CD4-positive, alpha-beta T cell (primary cell): ENCODE data around the gene TBCD. TPM values are rescaled to one million over a fixed set of nuclear protein-coding genes. Genes with fewer than 3 reads are reported as not detected.
A peak's percentile ranks its signal among the peaks of the same experiment; 100 is the strongest.

Experiments used
- ATAC-seq: fragments of 200-7000 bp; cut with Tn5 transposase; one replicate; pipeline ENCODE4 v1.10.0; 2022; ENCODE audit warnings: mild to moderate bottlenecking; ENCODE audit not compliant: poor library complexity
- CTCF ChIA-PET: fragments of 350-600 bp; sonication (Branson Sonifier 250); formaldehyde crosslinking; loops from one replicate; lab custom pipeline; 2021; ENCODE audit warnings: antibody characterized with exemption, inconsistent platforms; lab: Charles Lee
- POLR2A ChIA-PET: fragments of 350-600 bp; sonication (Branson Sonifier 250); formaldehyde crosslinking; loops from one replicate; lab custom pipeline; 2021; ENCODE audit warnings: antibody characterized with exemption, inconsistent platforms; lab: Charles Lee
- DNase-seq, 14 experiments: peaks; one replicate each; pipeline ENCODE4 v3.0.0-alpha.2; 2013 to 2020; ENCODE audit warnings: mixed read lengths in 2 of 14
- H3K27ac ChIP-seq, 2 donors: one replicate each; pipeline versions ENCODE4 v1.5.1 to v1.7.0; 2013; ENCODE audit warnings: low read length in 2 of 2, low read depth in 1 of 2, mild to moderate bottlenecking in 1 of 2
- H3K27me3 ChIP-seq, 2 experiments: 1 replicate in 1 of 2; 2 replicates in 1 of 2; pipeline versions ENCODE4 v1.6.1 to v1.7.0; 2013; ENCODE audit warnings: low read length in 2 of 2, control low read depth in 1 of 2, mild to moderate bottlenecking in 1 of 2, moderate library complexity in 1 of 2; ENCODE audit not compliant: insufficient read depth in 2 of 2, control insufficient read depth in 1 of 2
- H3K36me3 ChIP-seq: one replicate; pipeline ENCODE4 v1.6.1; 2013; ENCODE audit warnings: low read length, control low read depth; ENCODE audit not compliant: insufficient read depth
- H3K4me1 ChIP-seq: one replicate; pipeline ENCODE4 v1.6.1; 2013; ENCODE audit warnings: low read length, control low read depth; ENCODE audit not compliant: insufficient read depth
- H3K4me3 ChIP-seq: one replicate; pipeline ENCODE4 v1.5.1; 2013; ENCODE audit warnings: mild to moderate bottlenecking, low read length, moderate library complexity
- H3K9me3 ChIP-seq, 2 experiments: 1 replicate in 1 of 2; 2 replicates in 1 of 2; pipeline versions ENCODE4 v1.6.1 to v1.7.0; 2013; ENCODE audit warnings: low read length in 2 of 2, mild to moderate bottlenecking in 2 of 2, control low read depth in 1 of 2, moderate library complexity in 1 of 2; ENCODE audit not compliant: control insufficient read depth in 1 of 2, insufficient read depth in 1 of 2
- H3K27ac Mint-ChIP-seq: one replicate; pipeline ENCODE4 v1.8.0; 2020; ENCODE audit warnings: mixed read lengths
- H3K27me3 Mint-ChIP-seq: one replicate; pipeline ENCODE4 v1.8.0; 2021; ENCODE audit warnings: mixed read lengths
- H3K36me3 Mint-ChIP-seq: one replicate; pipeline ENCODE4 v1.8.0; 2021; ENCODE audit warnings: low read depth, mixed read lengths
- H3K4me1 Mint-ChIP-seq: one replicate; pipeline ENCODE4 v1.8.0; 2021; ENCODE audit warnings: low read depth, mixed read lengths
- H3K4me3 Mint-ChIP-seq: one replicate; pipeline ENCODE4 v1.8.0; 2020; ENCODE audit warnings: mild to moderate bottlenecking, mixed read lengths
- H3K9me3 Mint-ChIP-seq: one replicate; pipeline ENCODE4 v1.8.0; 2020; ENCODE audit warnings: mixed read lengths
- intact Hi-C, 2 experiments: fragments of 100-400 bp; cut with DNase I in 1 of 2; cut with micrococcal nuclease in 1 of 2; formaldehyde crosslinking; loops; one replicate each; pipeline versions ENCODE4 v1.15.1 to v1.9.0; 2023 to 2025; cut with DNase I, micrococcal nuclease
- total RNA-seq, 174 experiments: library from RNA in 2 of 174; stranded (reverse) in 2 of 174; gene quantifications; one replicate each; pipeline ENCODE4 v1.2.3 and lab custom pipeline; 2021 to 2026
- TF ChIP-seq, protein P1 (sequence below): fragments of 200-600 bp; IDR thresholded peaks from one replicate; pipeline ENCODE4 v1.8.0; 2022; ENCODE audit warnings: antibody characterized with exemption, mild to moderate bottlenecking

Gene TBCD
- total RNA-seq, 2 experiments from 2014 or later = 74.6 to 80.3 TPM

DNA sequence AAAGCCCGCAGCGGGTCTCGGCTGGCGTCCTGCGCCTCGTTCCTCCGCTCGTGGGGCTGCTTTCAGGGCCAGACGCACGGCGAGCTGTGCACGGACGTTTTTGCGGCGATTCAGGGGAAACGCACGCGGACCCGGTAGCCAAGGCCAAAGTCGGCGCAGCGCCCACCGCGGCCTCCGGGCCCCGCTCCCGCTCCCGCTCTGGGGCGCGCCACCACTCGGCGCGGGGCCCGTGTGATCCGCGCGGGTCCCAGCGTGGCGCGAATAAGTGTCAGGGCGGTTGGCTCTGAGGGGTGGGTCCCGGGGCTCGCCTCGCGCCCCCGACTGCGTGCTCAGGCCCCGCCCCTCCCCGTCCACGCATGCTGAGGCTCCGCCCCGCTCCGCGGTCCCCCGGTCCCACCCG lies 694 bp upstream of the TBCD start:
- ATAC-seq (peak; percentile 48), DNase-seq (peak in 1 of 14 experiments; percentile 19)
- H3K36me3 Mint-ChIP-seq = peaks cover 7% of the 10 kb centered on the region

DNA sequence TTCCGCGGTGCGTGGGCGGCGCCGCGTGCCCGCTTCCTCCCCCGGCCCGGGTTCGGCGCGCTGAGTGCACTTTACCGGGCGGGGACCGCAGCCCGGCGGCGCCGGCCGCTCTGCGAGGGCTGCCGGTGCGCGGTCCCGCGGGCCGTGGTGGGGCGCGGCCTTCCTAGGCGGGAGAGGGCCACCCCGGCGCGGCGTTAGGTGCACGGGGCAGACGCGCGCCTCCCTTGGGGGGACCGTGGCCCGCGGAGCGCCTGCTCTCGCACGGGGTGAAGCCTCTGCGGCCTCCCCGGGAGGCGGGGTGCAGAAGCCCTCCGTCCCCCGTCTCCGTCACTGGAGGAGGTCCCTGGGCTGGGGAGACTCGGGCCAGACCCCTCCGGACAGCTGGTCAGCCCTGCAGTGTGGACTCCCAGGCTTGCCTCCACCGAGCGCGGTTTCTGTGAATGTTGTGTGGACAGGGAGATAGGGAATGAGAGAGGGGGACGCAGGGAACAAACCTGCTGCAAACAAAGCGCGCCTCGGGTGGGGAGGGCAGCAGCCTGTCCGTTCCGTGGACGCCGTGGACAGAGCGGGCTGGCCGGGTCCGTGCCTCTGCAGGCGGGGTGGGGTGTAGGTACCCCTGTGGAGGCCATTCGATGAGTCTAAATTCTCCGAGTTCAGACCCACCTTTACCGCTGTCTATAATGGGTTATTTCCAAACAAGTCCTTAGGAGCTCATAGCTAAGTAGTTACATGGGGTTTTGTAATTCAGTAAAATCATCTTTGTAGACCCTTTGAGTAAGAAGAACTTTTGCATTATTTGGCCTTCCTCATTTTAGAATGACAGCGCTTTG lies 721 bp downstream of the TBCD start:
- DNase-seq (peak in 1 of 14 experiments; percentile 34), ATAC-seq (no peak)

More for the DNA sequence above, 694 bp upstream of the TBCD start:
- Histone ChIP-seq H3K9me3 (peaks cover 0 to 13% of the 10 kb centered on the region in 2 experiments), H3K27ac (no peak overlapping the region), H3K27me3 (no peaks in the 10 kb centered on the region), H3K4me3 (peak overlapping the region; percentile 51), H3K36me3 (no peaks in the 10 kb centered on the region), H3K4me1 (peaks cover 32% of the 10 kb centered on the region)
- Mint-ChIP-seq H3K4me3 (no peak overlapping the region), H3K27me3 (no peaks in the 10 kb centered on the region), H3K27ac (no peak overlapping the region), H3K9me3 (peaks cover 2% of the 10 kb centered on the region), H3K4me1 (peaks cover 25% of the 10 kb centered on the region)
- TF ChIP-seq, protein P1, sequence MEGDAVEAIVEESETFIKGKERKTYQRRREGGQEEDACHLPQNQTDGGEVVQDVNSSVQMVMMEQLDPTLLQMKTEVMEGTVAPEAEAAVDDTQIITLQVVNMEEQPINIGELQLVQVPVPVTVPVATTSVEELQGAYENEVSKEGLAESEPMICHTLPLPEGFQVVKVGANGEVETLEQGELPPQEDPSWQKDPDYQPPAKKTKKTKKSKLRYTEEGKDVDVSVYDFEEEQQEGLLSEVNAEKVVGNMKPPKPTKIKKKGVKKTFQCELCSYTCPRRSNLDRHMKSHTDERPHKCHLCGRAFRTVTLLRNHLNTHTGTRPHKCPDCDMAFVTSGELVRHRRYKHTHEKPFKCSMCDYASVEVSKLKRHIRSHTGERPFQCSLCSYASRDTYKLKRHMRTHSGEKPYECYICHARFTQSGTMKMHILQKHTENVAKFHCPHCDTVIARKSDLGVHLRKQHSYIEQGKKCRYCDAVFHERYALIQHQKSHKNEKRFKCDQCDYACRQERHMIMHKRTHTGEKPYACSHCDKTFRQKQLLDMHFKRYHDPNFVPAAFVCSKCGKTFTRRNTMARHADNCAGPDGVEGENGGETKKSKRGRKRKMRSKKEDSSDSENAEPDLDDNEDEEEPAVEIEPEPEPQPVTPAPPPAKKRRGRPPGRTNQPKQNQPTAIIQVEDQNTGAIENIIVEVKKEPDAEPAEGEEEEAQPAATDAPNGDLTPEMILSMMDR = no peak
- ChIA-PET CTCF (no interaction called here), POLR2A (no interaction called here)
- intact Hi-C loops = loop anchor here (1.0 to 10.0 kb wide), 5 partner anchors 34 to 336 kb away; partner anchors contain the start of genes FN3KRP (in 1 of the 2), HEXD (in 1 of the 2), OGFOD3 (in 1 of the 2) and RAB40B (in 1 of the 2)

DNA sequence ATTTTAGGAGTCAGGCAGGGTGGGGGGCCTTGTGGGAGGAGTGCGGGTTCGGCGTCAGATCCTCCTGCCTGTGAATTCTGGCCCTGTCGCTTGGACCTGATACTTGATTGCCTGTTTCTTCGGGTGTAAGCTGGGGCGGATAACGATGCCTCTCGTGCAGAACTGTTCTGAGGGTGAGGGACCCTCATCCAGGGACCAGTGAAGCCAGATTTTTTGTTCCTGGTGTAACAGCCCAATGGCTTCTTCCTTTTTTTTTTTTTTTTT lies 1.3 kb downstream of the TBCD start:
- TF ChIP-seq, protein P1 = no peak
- ChIA-PET POLR2A (no interaction called here), CTCF (interaction anchor here (0.9 kb wide), 1 partner anchor 105 kb away, joined by 4 read pairs; no protein-coding TSS in a partner anchor)
- Mint-ChIP-seq H3K27me3 (no peaks in the 10 kb centered on the region), H3K4me1 (peaks cover 25% of the 10 kb centered on the region), H3K4me3 (peak overlapping the region; percentile 89), H3K27ac (no peak overlapping the region), H3K36me3 (peaks cover 14% of the 10 kb centered on the region), H3K9me3 (no peaks in the 10 kb centered on the region)
- H3K27me3 ChIP-seq = no peaks in the 10 kb centered on the region
- H3K4me3 ChIP-seq = peak overlapping the region; percentile 63
- peaks cover 0 to 6% of the 10 kb centered on the region in 2 experiments for H3K9me3 ChIP-seq
- DNase-seq = no peak
- H3K27ac ChIP-seq = no peak overlapping the region
- intact Hi-C loops = loop anchor here (5.0 to 10.0 kb wide), 3 partner anchors 36 to 338 kb away; partner anchors contain the start of genes FN3KRP (in 1 of the 2), HEXD (in 1 of the 2), OGFOD3 (in 1 of the 2) and RAB40B (in 1 of the 2)
- peaks cover 32% of the 10 kb centered on the region for H3K4me1 ChIP-seq
- peaks cover 10% of the 10 kb centered on the region for H3K36me3 ChIP-seq
- no peak for ATAC-seq

More for the DNA sequence above, 721 bp downstream of the TBCD start:
- intact Hi-C loops = loop anchor here (1.0 to 10.0 kb wide), 5 partner anchors 35 to 338 kb away; partner anchors contain the start of genes RAB40B (in 2 of the 2), FN3KRP (in 1 of the 2), HEXD (in 1 of the 2) and OGFOD3 (in 1 of the 2)
- ChIA-PET POLR2A (no interaction called here), CTCF (interaction anchor here (0.9 kb wide), 1 partner anchor 105 kb away, joined by 4 read pairs; no protein-coding TSS in a partner anchor)
- Histone ChIP-seq H3K27ac (no peak overlapping the region), H3K27me3 (no peaks in the 10 kb centered on the region), H3K9me3 (peaks cover 0 to 6% of the 10 kb centered on the region in 2 experiments), H3K4me3 (peak overlapping the region; percentile 63), H3K4me1 (peaks cover 32% of the 10 kb centered on the region), H3K36me3 (peaks cover 6% of the 10 kb centered on the region)
- Mint-ChIP-seq H3K4me3 (peak overlapping the region; percentile 89), H3K27me3 (no peaks in the 10 kb centered on the region), H3K27ac (no peak overlapping the region), H3K4me1 (peaks cover 25% of the 10 kb centered on the region), H3K9me3 (peaks cover 2% of the 10 kb centered on the region), H3K36me3 (peaks cover 14% of the 10 kb centered on the region)
- TF ChIP-seq, protein P1 = no peak
